ENCODE measurements around the gene CYP2R1.

The CYP2R1 gene

GRCh38 chr11:14908214-14908880 lies 16.3 kb upstream of the CYP2R1 start:
- H3K27ac ChIP-seq (ENCODE audit: low read depth, low read length): no peak overlapping the region
- H3K9ac ChIP-seq (ENCODE audit: low read length in 5 of 5): no peak overlapping the region
- H3K4me3 ChIP-seq (ENCODE audit: low read depth in 1 of 5, low read length in 5 of 5): no peak overlapping the region
- H3K9me3 ChIP-seq (ENCODE audit: control insufficient read depth in 5 of 5, low read length in 5 of 5): no peaks in the 10 kb centered on the region
- peaks cover 0 to 24% (median 21%) of the 10 kb centered on the region in 5 donors for H3K4me1 ChIP-seq (ENCODE audit: control insufficient read depth in 5 of 5, insufficient read depth in 5 of 5, low read length in 5 of 5)
- no peaks in the 10 kb centered on the region for H3K27me3 ChIP-seq (ENCODE audit: control insufficient read depth in 5 of 5, insufficient read depth in 4 of 5, low read length in 5 of 5)
- H3K36me3 ChIP-seq (ENCODE audit: control insufficient read depth in 5 of 5, insufficient read depth in 5 of 5, low read length in 5 of 5): no peaks in the 10 kb centered on the region

DNA sequence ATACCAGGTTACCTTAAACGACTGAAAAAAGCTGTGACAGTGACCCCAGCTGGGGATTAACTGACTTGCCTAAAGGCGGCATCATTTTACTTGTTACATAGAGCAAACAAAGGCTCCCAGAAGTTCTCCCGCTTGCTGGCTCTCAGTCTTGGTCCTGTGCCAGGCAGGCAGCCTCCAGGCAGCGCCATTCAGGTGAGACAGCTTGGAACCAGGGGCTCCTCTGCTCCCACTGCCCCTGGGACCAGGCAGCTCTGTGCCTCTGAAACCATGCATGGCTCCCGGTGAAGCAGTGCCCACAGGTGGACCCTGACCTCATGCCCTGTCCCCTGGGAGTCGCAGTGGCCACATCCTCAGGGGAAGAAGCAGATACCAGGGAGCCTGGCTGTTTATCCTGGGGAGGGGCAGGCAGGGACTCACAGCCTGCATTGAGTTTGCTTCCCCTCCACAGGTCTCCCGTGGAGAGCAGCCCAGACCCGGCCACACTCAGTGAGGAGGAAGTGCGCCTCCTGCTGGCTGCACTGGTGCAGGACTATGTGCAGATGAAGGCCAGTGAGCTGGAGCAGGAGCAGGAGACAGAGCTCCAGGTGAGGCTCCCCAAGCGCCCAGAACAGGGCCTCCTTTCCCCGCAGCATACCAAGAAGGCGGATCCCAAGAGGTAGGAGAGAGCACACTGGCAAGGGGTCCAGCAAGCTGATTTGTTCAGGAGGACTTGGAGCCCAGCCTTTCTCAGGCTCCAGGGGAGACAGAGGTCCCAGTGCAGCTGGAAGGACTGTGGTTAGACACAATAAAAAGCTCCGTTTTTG lies 15.6 kb upstream of the CYP2R1 start:
- Histone ChIP-seq H3K4me1 (ENCODE audit: control insufficient read depth in 5 of 5, insufficient read depth in 5 of 5, low read length in 5 of 5) (peaks cover 0 to 24% (median 21%) of the 10 kb centered on the region in 5 donors), H3K36me3 (ENCODE audit: control insufficient read depth in 5 of 5, insufficient read depth in 5 of 5, low read length in 5 of 5) (no peaks in the 10 kb centered on the region), H3K4me3 (ENCODE audit: low read depth in 1 of 5, low read length in 5 of 5) (no peak overlapping the region), H3K27me3 (ENCODE audit: control insufficient read depth in 5 of 5, insufficient read depth in 4 of 5, low read length in 5 of 5) (no peaks in the 10 kb centered on the region), H3K27ac (ENCODE audit: low read depth, low read length) (no peak overlapping the region), H3K9ac (ENCODE audit: low read length in 5 of 5) (no peak overlapping the region), H3K9me3 (ENCODE audit: control insufficient read depth in 5 of 5, low read length in 5 of 5) (no peaks in the 10 kb centered on the region)

GRCh38 chr11:14906993-14907392 lies 15.0 kb upstream of the CYP2R1 start:
- no peak overlapping the region for H3K27ac ChIP-seq (ENCODE audit: low read depth, low read length)
- H3K4me1 ChIP-seq (ENCODE audit: control insufficient read depth in 5 of 5, insufficient read depth in 5 of 5, low read length in 5 of 5): peaks cover 0 to 24% (median 21%) of the 10 kb centered on the region in 5 donors

GRCh38 chr11:14906578-14906977 lies 14.5 kb upstream of the CYP2R1 start:
- Histone ChIP-seq H3K4me3 (ENCODE audit: low read depth in 1 of 5, low read length in 5 of 5) (no peak overlapping the region), H3K9me3 (ENCODE audit: control insufficient read depth in 5 of 5, low read length in 5 of 5) (no peaks in the 10 kb centered on the region), H3K4me1 (ENCODE audit: control insufficient read depth in 5 of 5, insufficient read depth in 5 of 5, low read length in 5 of 5) (peaks cover 0 to 24% (median 21%) of the 10 kb centered on the region in 5 donors), H3K27ac (ENCODE audit: low read depth, low read length) (no peak overlapping the region), H3K36me3 (ENCODE audit: control insufficient read depth in 5 of 5, insufficient read depth in 5 of 5, low read length in 5 of 5) (no peaks in the 10 kb centered on the region), H3K9ac (ENCODE audit: low read length in 5 of 5) (no peak overlapping the region), H3K27me3 (ENCODE audit: control insufficient read depth in 5 of 5, insufficient read depth in 4 of 5, low read length in 5 of 5) (no peaks in the 10 kb centered on the region)

More at GRCh38 chr11:14906993-14907392, 15.0 kb upstream of the CYP2R1 start:
- Histone ChIP-seq H3K9me3 (ENCODE audit: control insufficient read depth in 5 of 5, low read length in 5 of 5) (no peaks in the 10 kb centered on the region), H3K27me3 (ENCODE audit: control insufficient read depth in 5 of 5, insufficient read depth in 4 of 5, low read length in 5 of 5) (no peaks in the 10 kb centered on the region), H3K4me3 (ENCODE audit: low read depth in 1 of 5, low read length in 5 of 5) (no peak overlapping the region), H3K9ac (ENCODE audit: low read length in 5 of 5) (no peak overlapping the region), H3K36me3 (ENCODE audit: control insufficient read depth in 5 of 5, insufficient read depth in 5 of 5, low read length in 5 of 5) (no peaks in the 10 kb centered on the region)

DNA sequence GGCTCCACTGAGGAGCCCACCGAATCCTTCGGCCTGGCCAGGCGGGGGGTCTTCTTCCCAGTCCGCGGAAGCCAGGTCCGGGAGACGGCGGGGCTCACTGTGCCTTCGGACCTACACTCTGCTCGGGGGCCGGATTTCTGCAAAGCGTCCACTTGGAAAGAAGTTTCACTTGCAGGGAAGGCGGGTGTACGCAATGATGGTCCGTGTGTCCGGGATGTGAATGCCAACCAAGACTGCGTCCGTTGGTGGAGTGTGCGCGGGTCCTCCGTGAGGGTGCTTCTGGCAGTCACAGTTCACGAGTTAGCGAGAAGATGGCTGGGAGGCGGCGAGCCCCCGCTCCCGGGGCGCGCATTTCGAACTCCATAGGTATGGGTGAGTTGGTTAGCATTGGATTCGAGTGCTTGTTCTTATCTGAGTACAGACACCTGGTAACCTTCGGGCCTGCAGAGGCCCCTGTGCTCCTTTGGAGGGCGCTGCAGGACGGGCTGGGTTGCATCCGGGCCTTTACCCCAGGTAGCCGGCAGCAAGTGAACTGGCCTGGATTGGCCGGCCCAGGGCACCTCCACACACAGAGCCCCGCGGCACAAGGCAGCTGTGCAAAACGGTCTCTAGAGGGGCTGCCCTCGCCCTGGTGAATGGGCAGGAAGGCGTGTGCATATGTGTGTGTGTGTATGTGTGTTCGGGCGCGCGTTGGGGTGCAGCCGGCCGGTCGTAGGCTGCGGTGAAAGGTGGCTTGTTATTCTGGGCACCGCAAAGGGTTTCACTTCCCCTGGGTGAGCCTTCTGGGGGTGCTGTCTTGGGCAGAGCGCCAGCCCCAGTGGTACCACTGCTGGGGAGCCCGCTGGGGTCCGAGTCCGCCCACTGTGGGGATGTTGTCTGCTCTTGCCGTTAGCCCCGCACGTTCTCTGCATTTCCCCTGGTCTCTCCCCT lies 13.3 kb upstream of the CYP2R1 start:
- Histone ChIP-seq H3K27ac (ENCODE audit: low read depth, low read length) (peak overlapping the region; percentile 18), H3K9me3 (ENCODE audit: control insufficient read depth in 5 of 5, low read length in 5 of 5) (no peaks in the 10 kb centered on the region), H3K36me3 (ENCODE audit: control insufficient read depth in 5 of 5, insufficient read depth in 5 of 5, low read length in 5 of 5) (no peaks in the 10 kb centered on the region), H3K27me3 (ENCODE audit: control insufficient read depth in 5 of 5, insufficient read depth in 4 of 5, low read length in 5 of 5) (no peaks in the 10 kb centered on the region), H3K4me3 (ENCODE audit: low read depth in 1 of 5, low read length in 5 of 5) (peak overlapping the region; percentile 73 to 91 (median 85)), H3K9ac (ENCODE audit: low read length in 5 of 5) (peak overlapping the region; percentile 35 to 85 (median 84)), H3K4me1 (ENCODE audit: control insufficient read depth in 5 of 5, insufficient read depth in 5 of 5, low read length in 5 of 5) (peaks cover 0 to 24% (median 21%) of the 10 kb centered on the region in 5 donors)

DNA sequence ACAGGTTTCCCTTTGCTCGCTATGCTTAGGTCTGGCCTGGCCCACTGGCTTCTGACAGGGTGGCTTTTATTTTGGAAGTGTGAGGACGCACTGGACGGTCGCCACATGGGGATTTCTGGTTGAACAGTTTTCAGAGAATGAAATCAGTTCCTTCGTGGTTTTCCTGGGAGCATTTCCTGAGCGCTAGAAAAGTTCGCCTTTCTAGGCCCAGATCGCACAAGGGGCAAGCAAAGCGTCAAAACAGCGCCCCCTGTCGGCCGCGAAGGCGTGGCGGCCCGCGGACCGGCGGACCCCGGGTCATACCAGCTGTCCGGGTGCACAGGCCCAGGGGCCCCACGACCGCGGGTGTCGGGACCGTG lies 12.7 kb upstream of the CYP2R1 start:
- no peaks in the 10 kb centered on the region for H3K36me3 ChIP-seq (ENCODE audit: control insufficient read depth in 5 of 5, insufficient read depth in 5 of 5, low read length in 5 of 5)
- peak overlapping the region; percentile 35 to 85 (median 84) for H3K9ac ChIP-seq (ENCODE audit: low read length in 5 of 5)
- H3K27me3 ChIP-seq (ENCODE audit: control insufficient read depth in 5 of 5, insufficient read depth in 4 of 5, low read length in 5 of 5): no peaks in the 10 kb centered on the region
- H3K27ac ChIP-seq (ENCODE audit: low read depth, low read length): peak overlapping the region; percentile 18
- peaks cover 0 to 24% (median 21%) of the 10 kb centered on the region in 5 donors for H3K4me1 ChIP-seq (ENCODE audit: control insufficient read depth in 5 of 5, insufficient read depth in 5 of 5, low read length in 5 of 5)
- peak overlapping the region; percentile 23 to 91 (median 79) for H3K4me3 ChIP-seq (ENCODE audit: low read depth in 1 of 5, low read length in 5 of 5)
- H3K9me3 ChIP-seq (ENCODE audit: control insufficient read depth in 5 of 5, low read length in 5 of 5): no peaks in the 10 kb centered on the region

- Histone ChIP-seq H3K27me3 (ENCODE audit: control insufficient read depth in 5 of 5, insufficient read depth in 4 of 5, low read length in 5 of 5) (no peaks in the 10 kb centered on the region), H3K9ac (ENCODE audit: low read length in 5 of 5) (no peak overlapping the region), H3K4me1 (ENCODE audit: control insufficient read depth in 5 of 5, insufficient read depth in 5 of 5, low read length in 5 of 5) (peaks cover 0 to 24% (median 21%) of the 10 kb centered on the region in 5 donors)
Observed at GRCh38 chr11:14902650-14903350, 10.8 kb upstream of the CYP2R1 start.

GRCh38 chr11:14898906-14899305 lies 6.9 kb upstream of the CYP2R1 start:
- H3K27ac ChIP-seq (ENCODE audit: low read depth, low read length): no peak overlapping the region
- no peaks in the 10 kb centered on the region for H3K36me3 ChIP-seq (ENCODE audit: control insufficient read depth in 5 of 5, insufficient read depth in 5 of 5, low read length in 5 of 5)
- no peaks in the 10 kb centered on the region for H3K27me3 ChIP-seq (ENCODE audit: control insufficient read depth in 5 of 5, insufficient read depth in 4 of 5, low read length in 5 of 5)
- H3K9me3 ChIP-seq (ENCODE audit: control insufficient read depth in 5 of 5, low read length in 5 of 5): no peaks in the 10 kb centered on the region
- peaks cover 0 to 12% (median 9%) of the 10 kb centered on the region in 5 donors for H3K4me1 ChIP-seq (ENCODE audit: control insufficient read depth in 5 of 5, insufficient read depth in 5 of 5, low read length in 5 of 5)
- no peak overlapping the region for H3K4me3 ChIP-seq (ENCODE audit: low read depth in 1 of 5, low read length in 5 of 5)
- H3K9ac ChIP-seq (ENCODE audit: low read length in 5 of 5): no peak overlapping the region

More at GRCh38 chr11:14902650-14903350, 10.8 kb upstream of the CYP2R1 start:
- no peak overlapping the region for H3K27ac ChIP-seq (ENCODE audit: low read depth, low read length)
- H3K4me3 ChIP-seq (ENCODE audit: low read depth in 1 of 5, low read length in 5 of 5): no peak overlapping the region
- no peaks in the 10 kb centered on the region for H3K9me3 ChIP-seq (ENCODE audit: control insufficient read depth in 5 of 5, low read length in 5 of 5)
- no peaks in the 10 kb centered on the region for H3K36me3 ChIP-seq (ENCODE audit: control insufficient read depth in 5 of 5, insufficient read depth in 5 of 5, low read length in 5 of 5)

DNA sequence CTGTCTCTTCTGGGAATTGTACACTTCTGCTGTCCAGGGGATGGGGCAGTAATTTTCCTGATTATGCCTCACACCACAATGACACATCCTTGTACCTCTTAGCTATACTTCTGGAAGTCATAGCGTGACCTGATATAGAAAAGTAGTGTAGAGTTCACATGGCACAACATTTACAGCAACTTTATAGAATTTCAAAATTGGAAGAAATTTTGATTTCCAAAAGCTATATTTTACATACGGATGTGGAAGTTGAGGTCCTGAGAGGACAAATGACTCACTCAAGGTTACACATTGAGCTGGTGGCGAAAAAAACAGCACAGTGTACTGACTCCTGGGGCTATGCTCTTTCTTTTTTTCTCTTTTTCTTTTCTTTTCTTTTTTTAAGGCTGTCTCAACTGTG lies 6.3 kb upstream of the CYP2R1 start:
- peaks cover 0 to 12% (median 9%) of the 10 kb centered on the region in 5 donors for H3K4me1 ChIP-seq (ENCODE audit: control insufficient read depth in 5 of 5, insufficient read depth in 5 of 5, low read length in 5 of 5)
- H3K9ac ChIP-seq (ENCODE audit: low read length in 5 of 5): no peak overlapping the region
- H3K9me3 ChIP-seq (ENCODE audit: control insufficient read depth in 5 of 5, low read length in 5 of 5): no peaks in the 10 kb centered on the region
- no peak overlapping the region for H3K27ac ChIP-seq (ENCODE audit: low read depth, low read length)
- H3K4me3 ChIP-seq (ENCODE audit: low read depth in 1 of 5, low read length in 5 of 5): no peak overlapping the region
- no peaks in the 10 kb centered on the region for H3K36me3 ChIP-seq (ENCODE audit: control insufficient read depth in 5 of 5, insufficient read depth in 5 of 5, low read length in 5 of 5)
- no peaks in the 10 kb centered on the region for H3K27me3 ChIP-seq (ENCODE audit: control insufficient read depth in 5 of 5, insufficient read depth in 4 of 5, low read length in 5 of 5)
